ENCODE measurements around the gene CCND3. TPM values are rescaled to one million over a fixed set of nuclear protein-coding genes. Genes with fewer than 3 reads are reported as not detected.

The CCND3 gene
- total and polyA plus RNA-seq, 2 donors from 2014 or later, result 42.1 to 139 TPM

- no peak overlapping the region for H3K4me3 ChIP-seq (ENCODE audit: low read length in 3 of 3)
- FAIRE-seq, result no peak
Measured at GRCh38 chr6:41976794-41977484, 35.3 kb upstream of the CCND3 start.

GRCh38 chr6:41975276-41975675 lies 33.7 kb upstream of the CCND3 start:
- DNase-seq (no peak), FAIRE-seq (no peak)
- intact Hi-C loops (cut with DNase I), result no loop called here

More at GRCh38 chr6:41976794-41977484, 35.3 kb upstream of the CCND3 start:
- no peak overlapping the region for H3K27ac ChIP-seq (ENCODE audit: low read depth in 2 of 2, low read length in 2 of 2)
- DNase-seq, result no peak
- H3K9ac ChIP-seq (ENCODE audit: low read length in 3 of 3), result no peak overlapping the region
- no peaks in the 10 kb centered on the region for H3K4me1 ChIP-seq (ENCODE audit: control insufficient read depth in 2 of 3, insufficient read depth in 2 of 3, low read depth in 1 of 3, low read length in 3 of 3)
- no peaks in the 10 kb centered on the region for H3K27me3 ChIP-seq (ENCODE audit: control insufficient read depth, insufficient read depth, low read length)
- intact Hi-C loops (cut with DNase I), result no loop called here
- TF ChIP-seq CTCF (IDR thresholded peaks at IDR 0.05; ENCODE audit: borderline replicate concordance, extremely low read depth, insufficient read depth), result no peak
- H3K9me3 ChIP-seq (ENCODE audit: control insufficient read depth in 2 of 3, insufficient read depth in 1 of 3, low read length in 3 of 3), result no peaks in the 10 kb centered on the region
- no peaks in the 10 kb centered on the region for H3K36me3 ChIP-seq (ENCODE audit: control insufficient read depth in 2 of 3, insufficient read depth in 3 of 3, low read length in 3 of 3)

GRCh38 chr6:41974281-41974825 lies 32.7 kb upstream of the CCND3 start:
- Histone ChIP-seq H3K36me3 (ENCODE audit: control insufficient read depth in 2 of 3, insufficient read depth in 3 of 3, low read length in 3 of 3) (no peaks in the 10 kb centered on the region), H3K27ac (ENCODE audit: low read depth in 2 of 2, low read length in 2 of 2) (no peak overlapping the region), H3K4me1 (ENCODE audit: control insufficient read depth in 2 of 3, insufficient read depth in 2 of 3, low read depth in 1 of 3, low read length in 3 of 3) (no peaks in the 10 kb centered on the region), H3K4me3 (ENCODE audit: low read length in 3 of 3) (no peak overlapping the region), H3K27me3 (ENCODE audit: control insufficient read depth, insufficient read depth, low read length) (no peaks in the 10 kb centered on the region), H3K9ac (ENCODE audit: low read length in 3 of 3) (no peak overlapping the region), H3K9me3 (ENCODE audit: control insufficient read depth in 2 of 3, insufficient read depth in 1 of 3, low read length in 3 of 3) (no peaks in the 10 kb centered on the region)
- FAIRE-seq (no peak), DNase-seq (no peak)
- intact Hi-C loops (cut with DNase I), result no loop called here
- no peak for TF ChIP-seq CTCF (IDR thresholded peaks at IDR 0.05; ENCODE audit: borderline replicate concordance, extremely low read depth, insufficient read depth)

More at GRCh38 chr6:41975276-41975675, 33.7 kb upstream of the CCND3 start:
- no peaks in the 10 kb centered on the region for H3K36me3 ChIP-seq (ENCODE audit: control insufficient read depth in 2 of 3, insufficient read depth in 3 of 3, low read length in 3 of 3)
- H3K27ac ChIP-seq (ENCODE audit: low read depth in 2 of 2, low read length in 2 of 2), result no peak overlapping the region
- H3K9me3 ChIP-seq (ENCODE audit: control insufficient read depth in 2 of 3, insufficient read depth in 1 of 3, low read length in 3 of 3), result no peaks in the 10 kb centered on the region
- TF ChIP-seq CTCF (IDR thresholded peaks at IDR 0.05; ENCODE audit: borderline replicate concordance, extremely low read depth, insufficient read depth), result no peak
- H3K4me1 ChIP-seq (ENCODE audit: control insufficient read depth in 2 of 3, insufficient read depth in 2 of 3, low read depth in 1 of 3, low read length in 3 of 3), result no peaks in the 10 kb centered on the region
- no peaks in the 10 kb centered on the region for H3K27me3 ChIP-seq (ENCODE audit: control insufficient read depth, insufficient read depth, low read length)
- no peak overlapping the region for H3K4me3 ChIP-seq (ENCODE audit: low read length in 3 of 3)
- no peak overlapping the region for H3K9ac ChIP-seq (ENCODE audit: low read length in 3 of 3)
